Activated naive CD8-positive, alpha-beta T cell treated with anti-CD3 and anti-CD28 coated beads, Interleukin-2, amount 10 ng/mL, durations not matched to agents 7 days and 5 days (primary cell): ENCODE data around the gene PFKL. TPM values are rescaled to one million over a fixed set of nuclear protein-coding genes. Genes with fewer than 3 reads are reported as not detected.
A peak's percentile ranks its signal among the peaks of the same experiment; 100 is the strongest.
"Not testable (repeated sequence)": the region's sequence is repeated elsewhere in the genome, so short reads cannot be mapped to it uniquely, and the experiment has no call there.

Source experiments
- ATAC-seq: fragments of 150-1000 bp; cut with Tn5 transposase; one replicate; pipeline ENCODE4 v1.10.0; 2021; ENCODE audit warnings: low read depth, moderate library complexity
- POLR2A ChIA-PET: fragments of 350-600 bp; sonication (Branson Sonifier 250); formaldehyde crosslinking; loops from one replicate; lab custom pipeline; 2021; ENCODE audit warnings: antibody characterized with exemption; lab: Charles Lee
- DNase-seq: peaks from one replicate; pipeline ENCODE4 v3.0.0; 2021
- H3K27ac Mint-ChIP-seq: one replicate; pipeline ENCODE4 v1.8.0; 2022; ENCODE audit warnings: mild to moderate bottlenecking, mixed read lengths
- H3K27me3 Mint-ChIP-seq: one replicate; pipeline ENCODE4 v1.8.0; 2022; ENCODE audit warnings: mild to moderate bottlenecking, moderate library complexity, mixed read lengths
- H3K36me3 Mint-ChIP-seq: one replicate; pipeline ENCODE4 v1.8.0; 2021; ENCODE audit warnings: mild to moderate bottlenecking, mixed read lengths
- H3K4me1 Mint-ChIP-seq: one replicate; pipeline ENCODE4 v1.8.0; 2021; ENCODE audit warnings: mixed read lengths
- H3K4me3 Mint-ChIP-seq: one replicate; pipeline ENCODE4 v1.8.0; 2022; ENCODE audit warnings: mild to moderate bottlenecking, moderate library complexity, mixed read lengths
- H3K9me3 Mint-ChIP-seq: one replicate; pipeline ENCODE4 v1.8.0; 2021; ENCODE audit warnings: mixed read lengths
- total RNA-seq, 2 experiments: library from RNA; stranded (reverse); gene quantifications; one replicate each; pipeline ENCODE4 v1.2.3, GENCODE V29; 2021

Gene PFKL
- total RNA-seq, 2 experiments from 2014 or later: 183 to 193 TPM

DNA sequence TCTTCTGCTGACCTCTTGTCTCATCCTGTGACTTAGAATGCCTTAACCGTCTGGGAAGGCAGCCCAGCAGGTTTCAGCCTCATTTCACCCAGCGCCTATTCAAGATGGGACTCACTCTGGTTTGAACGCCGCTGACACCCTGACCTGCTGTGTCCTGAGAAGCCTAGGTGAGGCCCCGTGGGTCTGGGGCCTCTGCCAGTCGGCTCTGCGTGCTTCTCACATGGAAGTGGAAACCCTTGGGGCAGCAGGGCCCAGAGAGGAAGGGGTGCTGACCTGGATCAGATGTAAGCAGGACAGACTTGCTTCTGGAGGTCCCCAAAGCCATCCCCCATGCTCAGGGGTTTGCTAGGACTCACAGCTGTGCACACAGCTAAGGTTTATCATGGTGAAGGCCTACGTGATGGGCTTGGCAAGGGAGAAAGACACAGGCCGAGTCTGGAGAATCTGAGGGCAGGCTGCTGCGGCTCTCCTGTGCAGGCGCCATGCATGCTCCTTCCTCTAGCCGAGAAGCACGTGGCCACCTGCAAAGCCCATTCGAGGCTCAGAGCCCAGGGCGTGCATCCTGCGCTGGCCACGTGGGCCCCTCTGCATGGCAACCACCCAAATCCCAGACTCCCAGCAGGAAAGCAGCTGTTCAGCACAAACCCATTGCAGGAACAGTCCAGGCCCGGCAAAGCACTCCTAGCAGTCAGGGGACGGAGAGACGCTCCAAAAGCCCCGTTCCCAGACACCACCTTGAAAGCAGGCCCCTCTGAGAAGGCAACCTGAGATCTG lies 57.4 kb downstream of the PFKL start:
- no peak for ATAC-seq
- POLR2A ChIA-PET: no interaction called here
- DNase-seq: no peak
- Mint-ChIP-seq H3K36me3 (peaks cover 55% of the 10 kb centered on the region), H3K27me3 (no peaks in the 10 kb centered on the region), H3K27ac (no peak overlapping the region), H3K9me3 (peaks cover 7% of the 10 kb centered on the region), H3K4me3 (no peak overlapping the region), H3K4me1 (peaks cover 47% of the 10 kb centered on the region)

DNA sequence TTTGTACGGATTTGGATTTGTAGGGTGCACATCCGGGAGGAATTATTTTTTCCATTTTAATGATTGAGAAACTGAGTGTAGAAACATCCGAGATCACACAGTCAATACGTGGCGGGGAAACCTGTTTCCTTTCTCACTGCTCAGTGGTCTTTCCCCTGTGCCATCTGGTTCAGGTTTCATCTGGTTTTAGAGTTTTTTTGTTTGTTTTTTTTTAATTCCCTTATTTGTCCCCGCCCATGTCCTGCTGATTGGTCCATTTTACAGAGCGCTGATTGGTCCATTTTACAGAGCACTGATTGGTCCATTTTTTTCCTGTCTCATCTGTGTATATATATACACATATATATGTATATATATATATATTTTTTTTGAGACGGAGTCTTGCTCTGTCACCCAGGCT lies 59.5 kb downstream of the PFKL start:
- Mint-ChIP-seq H3K4me3 (no peak overlapping the region), H3K4me1 (peaks cover 26% of the 10 kb centered on the region), H3K27ac (no peak overlapping the region), H3K9me3 (peaks cover 15% of the 10 kb centered on the region), H3K36me3 (peaks cover 60% of the 10 kb centered on the region), H3K27me3 (no peaks in the 10 kb centered on the region)
- ATAC-seq: no peak
- no peak for DNase-seq
- POLR2A ChIA-PET: no interaction called here

DNA sequence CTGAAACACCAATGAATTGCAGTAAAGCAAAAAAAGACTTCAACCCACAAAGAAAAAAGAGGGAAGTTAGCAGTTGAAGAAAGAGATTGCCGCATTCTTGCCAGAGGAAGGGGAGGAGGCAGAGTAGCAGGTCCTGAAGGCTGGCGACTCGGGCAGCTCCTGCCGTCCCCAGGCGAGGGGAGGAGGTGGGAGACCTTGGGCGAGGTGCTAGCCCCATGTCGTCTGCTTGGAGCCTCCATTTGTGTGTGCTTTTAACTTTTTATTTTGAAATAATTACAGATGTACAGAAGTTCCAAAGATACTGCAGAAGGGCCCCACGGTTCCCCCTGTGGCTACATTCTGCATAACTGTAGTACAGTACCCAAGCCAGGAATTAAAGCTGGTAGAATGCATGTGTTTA lies 60.3 kb downstream of the PFKL start:
- H3K4me1 Mint-ChIP-seq: peaks cover 21% of the 10 kb centered on the region
- POLR2A ChIA-PET: interaction anchor here (1.5 kb wide), 1 partner anchor 12 kb away, joined by 5 read pairs; no protein-coding TSS in a partner anchor
- DNase-seq (no peak), ATAC-seq (no peak)
- H3K36me3 Mint-ChIP-seq: peaks cover 57% of the 10 kb centered on the region
- no peaks in the 10 kb centered on the region for H3K27me3 Mint-ChIP-seq
- H3K27ac Mint-ChIP-seq: no peak overlapping the region
- no peak overlapping the region for H3K4me3 Mint-ChIP-seq
- peaks cover 15% of the 10 kb centered on the region for H3K9me3 Mint-ChIP-seq

DNA sequence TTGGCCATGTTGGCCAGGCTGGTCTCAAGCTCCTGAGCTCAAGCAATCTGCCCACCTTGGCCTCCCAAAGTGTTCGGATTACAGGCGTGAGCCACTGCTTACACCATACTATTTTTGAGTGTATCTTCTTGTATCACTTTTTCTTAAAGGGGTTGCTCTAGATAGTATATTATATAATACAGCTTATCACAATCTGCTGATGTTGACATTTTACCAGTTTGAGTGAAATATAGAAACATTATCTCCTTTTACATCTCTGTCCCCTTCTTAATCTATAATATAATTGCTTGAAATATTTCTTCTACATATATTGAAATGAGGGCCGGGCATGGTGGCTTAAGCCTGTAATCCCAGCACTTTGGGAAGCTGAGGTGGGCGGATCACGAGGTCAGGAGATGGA lies 62.0 kb downstream of the PFKL start:
- Mint-ChIP-seq H3K9me3 (peaks cover 15% of the 10 kb centered on the region), H3K36me3 (peaks cover 43% of the 10 kb centered on the region)
- not testable (repeated sequence) for H3K4me1 Mint-ChIP-seq, H3K27me3 Mint-ChIP-seq, H3K4me3 Mint-ChIP-seq, DNase-seq, H3K27ac Mint-ChIP-seq, ATAC-seq
- POLR2A ChIA-PET: interaction anchor here (0.7 to 0.9 kb wide), 2 partner anchors 8 to 68 kb away, joined by 3 to 8 read pairs; partner anchors contain the start of gene TRPM2

DNA sequence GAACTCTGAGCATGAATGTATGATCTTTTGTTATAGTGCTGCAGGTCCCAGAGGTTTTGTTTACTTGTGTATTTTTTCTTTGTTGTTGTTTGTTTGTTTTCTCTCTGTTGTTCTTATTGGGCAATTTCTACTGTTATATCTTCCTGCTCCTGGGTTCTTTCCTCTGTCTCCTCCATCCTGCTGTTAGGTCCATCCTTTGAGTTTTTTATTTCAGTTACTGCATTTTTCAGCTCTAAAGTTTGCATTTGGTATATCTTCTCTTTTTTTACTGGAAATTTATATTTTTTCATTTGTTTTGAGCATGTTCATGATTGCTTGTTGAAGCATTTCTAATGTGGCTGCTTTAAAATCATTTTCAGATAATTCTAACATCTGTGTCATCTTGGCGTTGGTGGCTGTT lies 63.4 kb downstream of the PFKL start:
- ATAC-seq: no peak
- no peak for DNase-seq
- POLR2A ChIA-PET: interaction anchor here (1.4 kb wide), 1 partner anchor 92 kb away, joined by 4 read pairs; the partner anchor contains the start of gene LRRC3
- H3K4me3 Mint-ChIP-seq: no peak overlapping the region
- peaks cover 6% of the 10 kb centered on the region for H3K4me1 Mint-ChIP-seq
- no peaks in the 10 kb centered on the region for H3K27me3 Mint-ChIP-seq
- peaks cover 15% of the 10 kb centered on the region for H3K9me3 Mint-ChIP-seq
- peaks cover 39% of the 10 kb centered on the region for H3K36me3 Mint-ChIP-seq
- no peak overlapping the region for H3K27ac Mint-ChIP-seq

DNA sequence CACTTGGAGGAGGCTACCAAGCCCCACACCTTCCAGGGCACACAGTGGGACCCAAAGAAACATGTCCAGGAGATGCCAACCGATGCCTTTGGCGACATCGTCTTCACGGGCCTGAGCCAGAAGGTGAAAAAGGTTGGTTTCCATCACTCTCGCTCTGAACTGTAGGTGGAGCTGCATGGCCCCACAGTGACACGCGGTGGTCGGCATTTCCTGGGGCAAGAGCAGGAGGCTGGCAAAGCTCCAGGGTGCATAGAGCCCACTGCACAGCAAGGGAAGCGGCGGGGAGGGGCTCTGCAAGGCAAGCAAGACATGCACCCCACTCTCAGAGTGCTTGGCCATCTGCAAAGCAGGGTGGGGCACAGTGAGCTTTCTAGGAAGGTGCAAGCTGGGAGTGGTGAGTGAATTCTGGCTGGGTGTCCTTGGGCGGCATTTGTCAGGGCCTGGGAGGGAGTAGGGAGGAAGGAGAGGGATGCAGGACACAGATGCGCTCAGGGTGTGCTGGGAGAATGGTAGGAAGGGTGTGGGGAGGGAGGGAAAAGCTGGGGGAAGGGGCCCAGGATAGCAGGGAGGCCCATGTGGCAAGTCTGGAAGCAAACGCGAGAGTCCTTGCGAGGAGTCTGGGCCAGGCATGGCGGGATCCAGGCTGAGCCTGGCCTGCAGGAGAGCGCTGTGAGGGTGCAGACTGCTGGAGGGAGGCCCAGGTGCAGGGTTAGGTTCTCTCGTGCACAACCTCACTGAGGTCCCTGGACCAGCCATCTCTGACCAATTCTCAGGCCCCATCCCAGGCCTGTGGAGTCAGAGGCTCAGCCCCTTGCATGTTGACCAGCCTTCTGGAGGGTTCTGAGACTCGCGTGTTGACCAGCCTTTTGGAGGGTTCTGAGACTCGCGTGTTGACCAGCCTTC lies 64.5 kb downstream of the PFKL start:
- Mint-ChIP-seq H3K9me3 (peaks cover 11% of the 10 kb centered on the region), H3K27me3 (no peaks in the 10 kb centered on the region), H3K27ac (no peak overlapping the region), H3K4me3 (no peak overlapping the region), H3K4me1 (peaks cover 4% of the 10 kb centered on the region), H3K36me3 (peaks cover 36% of the 10 kb centered on the region)
- POLR2A ChIA-PET: interaction anchor here (1.4 kb wide), 1 partner anchor 91 kb away, joined by 4 read pairs; the partner anchor contains the start of gene LRRC3
- ATAC-seq: no peak
- peak; percentile 26 for DNase-seq

DNA sequence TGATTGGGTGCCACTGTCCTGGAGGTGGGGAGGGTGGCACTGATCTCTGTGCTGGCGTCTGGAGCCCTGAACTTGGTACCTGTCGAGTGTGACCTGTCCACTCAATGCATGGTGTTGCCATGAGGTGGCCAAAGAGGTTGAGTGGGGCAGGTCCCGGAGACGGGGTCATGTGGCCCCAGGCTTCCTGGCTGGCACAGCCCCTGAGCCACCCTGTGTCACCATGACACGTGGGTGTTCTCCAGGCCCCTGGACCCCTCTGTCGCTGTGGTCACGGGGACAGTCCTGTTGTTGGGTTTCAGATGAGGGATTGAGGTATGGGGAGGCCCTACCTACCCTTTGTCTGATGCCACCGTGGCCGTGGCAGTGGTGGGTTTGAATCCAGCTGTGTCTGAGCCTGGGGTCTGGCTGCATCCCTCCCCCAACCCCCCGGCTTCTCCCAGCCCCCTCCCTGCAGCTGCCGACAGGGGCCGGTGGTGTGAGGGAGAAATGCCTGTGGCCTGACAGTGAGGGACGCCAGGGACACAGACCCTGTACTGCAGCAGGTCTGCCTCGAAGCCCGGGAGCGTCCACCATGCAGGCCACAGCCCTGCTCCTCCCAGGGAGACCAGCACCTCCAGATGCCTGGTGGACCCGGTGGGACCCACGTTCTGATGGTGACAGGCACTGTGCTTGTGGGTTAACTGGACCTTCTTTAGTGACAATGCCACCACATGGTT lies 65.6 kb downstream of the PFKL start:
- POLR2A ChIA-PET: interaction anchor here (1.2 kb wide), 1 partner anchor 12 kb away, joined by 5 read pairs; the partner anchor contains the start of gene TRPM2
- peak; percentile 20 for DNase-seq
- Mint-ChIP-seq H3K4me3 (no peak overlapping the region), H3K36me3 (peaks cover 32% of the 10 kb centered on the region), H3K4me1 (peaks cover 2% of the 10 kb centered on the region), H3K9me3 (peaks cover 11% of the 10 kb centered on the region), H3K27me3 (no peaks in the 10 kb centered on the region), H3K27ac (no peak overlapping the region)
- no peak for ATAC-seq

DNA sequence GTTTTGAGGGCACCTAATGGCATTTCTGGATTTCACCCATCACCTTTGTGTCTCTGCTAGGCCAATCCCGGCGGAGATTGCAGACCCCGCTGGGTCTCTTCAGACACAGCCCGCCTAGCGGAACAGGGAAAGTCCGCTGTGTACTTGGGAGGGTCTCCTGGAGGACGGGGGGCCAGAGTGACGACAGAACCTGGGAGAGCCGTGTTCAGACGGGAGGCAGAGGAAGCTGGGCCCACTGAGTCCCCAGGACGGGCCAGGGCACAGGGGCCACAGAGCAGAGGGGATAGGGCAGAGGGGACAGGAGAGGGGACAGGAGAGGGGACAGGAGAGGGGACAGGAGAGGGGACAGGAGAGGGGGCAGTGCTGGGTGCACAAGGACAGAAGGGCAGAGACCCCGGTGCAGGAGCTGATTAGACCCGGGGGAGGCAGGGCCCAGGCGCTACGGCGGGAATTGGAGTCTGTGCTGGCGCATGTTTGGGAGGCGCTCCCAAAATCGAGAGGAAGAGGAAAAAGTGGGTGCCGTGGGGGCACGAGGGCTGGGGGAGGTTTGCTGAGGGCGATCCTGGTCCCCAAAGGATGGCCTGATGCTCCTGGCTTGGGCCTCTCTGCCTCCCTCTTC lies 66.2 kb downstream of the PFKL start:
- ATAC-seq: no peak
- peaks cover 9% of the 10 kb centered on the region for H3K9me3 Mint-ChIP-seq
- no peak overlapping the region for H3K27ac Mint-ChIP-seq
- no peak overlapping the region for H3K4me3 Mint-ChIP-seq
- POLR2A ChIA-PET: interaction anchor here (1.2 kb wide), 1 partner anchor 13 kb away, joined by 5 read pairs; the partner anchor contains the start of gene TRPM2
- peak; percentile 17 for DNase-seq
- no peaks in the 10 kb centered on the region for H3K27me3 Mint-ChIP-seq
- peaks cover 2% of the 10 kb centered on the region for H3K4me1 Mint-ChIP-seq
- H3K36me3 Mint-ChIP-seq: peaks cover 33% of the 10 kb centered on the region

DNA sequence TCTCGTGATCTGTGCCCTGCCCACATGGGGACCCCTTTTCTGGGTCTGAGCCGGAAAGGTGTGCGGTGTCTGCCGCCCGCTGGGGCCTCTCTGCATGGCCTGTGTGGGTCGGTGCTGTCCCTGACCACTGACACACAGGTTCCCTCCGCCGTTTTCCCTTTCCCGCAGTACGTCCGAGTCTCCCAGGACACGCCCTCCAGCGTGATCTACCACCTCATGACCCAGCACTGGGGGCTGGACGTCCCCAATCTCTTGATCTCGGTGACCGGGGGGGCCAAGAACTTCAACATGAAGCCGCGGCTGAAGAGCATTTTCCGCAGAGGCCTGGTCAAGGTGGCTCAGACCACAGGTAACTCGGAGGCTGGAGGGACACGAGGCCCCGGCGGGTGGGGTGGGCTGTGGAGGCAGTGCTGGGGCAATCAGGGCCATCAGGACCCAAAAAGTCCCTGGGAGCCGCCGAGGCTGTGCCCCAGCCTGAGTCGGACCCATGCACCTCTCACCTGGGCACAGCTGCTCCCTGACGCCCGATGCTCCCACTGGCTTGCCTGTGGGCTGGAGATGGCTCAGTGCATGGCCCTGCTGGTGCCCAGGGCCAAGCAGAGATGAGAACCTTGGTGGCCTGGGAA lies 66.8 kb downstream of the PFKL start:
- H3K4me1 Mint-ChIP-seq: peaks cover 2% of the 10 kb centered on the region
- peaks cover 35% of the 10 kb centered on the region for H3K36me3 Mint-ChIP-seq
- DNase-seq: peak; percentile 20
- H3K27ac Mint-ChIP-seq: no peak overlapping the region
- H3K4me3 Mint-ChIP-seq: no peak overlapping the region
- H3K9me3 Mint-ChIP-seq: peaks cover 8% of the 10 kb centered on the region
- ATAC-seq: no peak
- POLR2A ChIA-PET: interaction anchor here (1.2 kb wide), 1 partner anchor 13 kb away, joined by 5 read pairs; the partner anchor contains the start of gene TRPM2
- H3K27me3 Mint-ChIP-seq: no peaks in the 10 kb centered on the region

DNA sequence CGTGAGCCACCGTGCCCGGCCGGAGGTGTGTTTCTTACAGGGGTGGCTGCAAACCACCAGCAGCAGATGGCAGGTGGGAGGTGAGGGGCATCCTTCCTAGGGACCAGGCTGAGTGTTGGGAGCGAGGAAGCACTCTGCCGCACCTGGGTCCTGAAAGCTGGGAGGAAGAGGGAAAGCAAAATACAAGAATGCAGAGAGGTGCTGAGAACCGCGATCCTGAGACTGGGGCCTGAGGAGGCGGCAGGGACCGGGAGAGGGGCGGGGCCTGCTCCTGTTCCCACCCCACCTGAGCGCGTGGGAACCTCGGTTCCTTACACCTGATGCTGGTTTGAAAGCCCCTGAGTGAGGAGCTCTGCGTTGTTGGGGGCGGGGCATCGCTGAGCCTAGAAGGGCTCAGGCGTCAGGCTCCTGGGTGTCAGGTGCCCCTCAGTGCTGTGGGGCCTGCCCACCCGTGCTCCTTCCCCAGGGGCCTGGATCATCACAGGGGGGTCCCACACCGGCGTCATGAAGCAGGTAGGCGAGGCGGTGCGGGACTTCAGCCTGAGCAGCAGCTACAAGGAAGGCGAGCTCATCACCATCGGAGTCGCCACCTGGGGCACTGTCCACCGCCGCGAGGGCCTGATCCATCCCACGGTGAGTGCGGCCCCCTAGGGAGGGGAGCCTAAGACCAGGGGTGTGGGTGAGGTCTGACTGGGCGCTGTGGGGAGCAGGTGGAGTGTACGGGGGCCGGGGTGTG lies 69.0 kb downstream of the PFKL start:
- Mint-ChIP-seq H3K4me1 (peaks cover 11% of the 10 kb centered on the region), H3K27ac (no peak overlapping the region), H3K36me3 (peaks cover 45% of the 10 kb centered on the region), H3K27me3 (peaks cover 3% of the 10 kb centered on the region), H3K9me3 (no peaks in the 10 kb centered on the region), H3K4me3 (no peak overlapping the region)
- POLR2A ChIA-PET: no interaction called here
- DNase-seq (peak; percentile 25), ATAC-seq (no peak)

DNA sequence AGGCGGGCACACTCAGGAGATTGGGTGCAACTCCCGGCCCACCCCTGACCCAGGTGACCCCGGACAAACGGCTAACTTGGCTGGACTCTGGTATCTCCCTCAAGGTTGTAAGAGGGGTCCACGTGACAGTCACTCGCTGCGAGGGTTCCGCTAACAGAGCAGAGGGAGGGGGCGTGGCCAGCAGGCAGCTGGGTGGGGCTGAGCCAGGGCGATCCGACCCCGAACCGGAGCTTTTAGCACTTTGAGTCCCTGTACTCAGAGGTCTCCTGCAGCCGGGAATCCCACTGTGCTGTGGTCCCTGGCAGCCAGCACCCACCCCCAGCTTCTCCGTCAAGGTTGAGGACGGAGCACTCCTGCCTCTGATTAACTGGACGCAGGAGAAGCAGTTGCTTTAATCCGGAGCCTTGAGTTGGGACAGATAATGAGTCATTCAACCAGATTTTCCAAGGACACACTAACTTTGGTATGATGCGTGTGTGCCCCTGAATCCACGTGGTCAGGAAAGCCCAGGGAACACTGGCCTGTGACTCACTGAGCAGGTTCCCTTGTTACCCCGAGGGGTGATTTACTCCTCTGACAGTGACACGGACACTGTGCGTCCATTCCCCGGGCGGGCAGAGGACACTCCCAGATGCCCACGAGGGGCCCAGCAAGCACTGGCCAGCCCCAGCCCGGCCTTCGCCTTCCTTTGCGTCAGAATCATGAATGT lies 70.3 kb downstream of the PFKL start:
- POLR2A ChIA-PET: no interaction called here

More for the DNA sequence above, 70.3 kb downstream of the PFKL start:
- H3K4me1 Mint-ChIP-seq: peaks cover 20% of the 10 kb centered on the region
- peaks cover 5% of the 10 kb centered on the region for H3K9me3 Mint-ChIP-seq
- peak; percentile 17 for DNase-seq
- peaks cover 49% of the 10 kb centered on the region for H3K36me3 Mint-ChIP-seq
- H3K27ac Mint-ChIP-seq: no peak overlapping the region
- H3K4me3 Mint-ChIP-seq: no peak overlapping the region
- ATAC-seq: no peak
- peaks cover 7% of the 10 kb centered on the region for H3K27me3 Mint-ChIP-seq
